Calu3 (cell line): ENCODE data around the gene NFKBIA. TPM values are rescaled to one million over a fixed set of nuclear protein-coding genes. Genes with fewer than 3 reads are reported as not detected.

Source experiments
- BruUV-seq: library from RNA; stranded (reverse); fragments of 400-500 nt; replicated peaks from 2 replicates; lab custom pipeline; 2021; lab: Mats Ljungman, UMichigan
- CTCF ChIA-PET: fragments of 300-600 bp; sonication (Branson Sonifier 250); formaldehyde crosslinking; loops from one replicate; lab custom pipeline; 2022; ENCODE audit warnings: antibody characterized with exemption; lab: Charles Lee
- DNase-seq: peaks from one replicate; pipeline ENCODE4 v3.0.0; 2022
- H3K27ac Mint-ChIP-seq: one replicate; pipeline ENCODE4 v1.8.0; 2022; ENCODE audit warnings: mixed read lengths; ENCODE audit not compliant: unreplicated experiment
- H3K27me3 Mint-ChIP-seq: one replicate; pipeline ENCODE4 v1.8.0; 2022; ENCODE audit warnings: mixed read lengths; ENCODE audit not compliant: unreplicated experiment
- H3K36me3 Mint-ChIP-seq: one replicate; pipeline ENCODE4 v1.8.0; 2022; ENCODE audit warnings: mild to moderate bottlenecking, moderate library complexity, mixed read lengths; ENCODE audit not compliant: insufficient read depth, unreplicated experiment
- H3K4me1 Mint-ChIP-seq: one replicate; pipeline ENCODE4 v1.8.0; 2022; ENCODE audit warnings: mild to moderate bottlenecking, low read depth, mixed read lengths; ENCODE audit not compliant: unreplicated experiment
- H3K4me3 Mint-ChIP-seq: one replicate; pipeline ENCODE4 v1.8.0; 2022; ENCODE audit warnings: mild to moderate bottlenecking, low read depth, moderate library complexity, mixed read lengths; ENCODE audit not compliant: unreplicated experiment
- H3K9me3 Mint-ChIP-seq: one replicate; pipeline ENCODE4 v1.8.0; 2022; ENCODE audit warnings: low read depth, mixed read lengths; ENCODE audit not compliant: unreplicated experiment
- CTCF ChIP-seq: fragments of 200-600 bp; IDR thresholded peaks from one replicate; pipeline ENCODE4 v1.8.0; 2022; ENCODE audit warnings: antibody characterized with exemption; ENCODE audit not compliant: unreplicated experiment
- intact Hi-C: fragments of 100-400 bp; cut with micrococcal nuclease; formaldehyde crosslinking; loops from one replicate; pipeline ENCODE4 v1.10.0; 2022; ENCODE audit not compliant: unreplicated experiment
- total RNA-seq: library from RNA; stranded (reverse); gene quantifications from 2 replicates; pipeline ENCODE4 v1.2.3, GENCODE V29; 2022

NFKBIA gene
- total RNA-seq, 1 experiment from 2014 or later, result 111 TPM

- Mint-ChIP-seq H3K4me3 (no peak overlapping the region), H3K27ac (no peak overlapping the region), H3K4me1 (peaks cover 15% of the 10 kb centered on the region), H3K27me3 (no peaks in the 10 kb centered on the region), H3K9me3 (no peaks in the 10 kb centered on the region), H3K36me3 (peaks cover 8% of the 10 kb centered on the region)
- no TSS peak for BruUV-seq
- DNase-seq, result peak; percentile 58
- intact Hi-C loops, result no loop called here
- CTCF ChIA-PET, result interaction anchor here (0.6 kb wide), 1 partner anchor 15 kb away, joined by 5 read pairs; no protein-coding TSS in a partner anchor
- no peak for TF ChIP-seq CTCF
These were observed 13.8 kb downstream of the NFKBIA start for GRCh38 chr14:35390577-35391387.

GRCh38 chr14:35389315-35389667, 15.3 kb downstream of the NFKBIA start:
- no TSS peak for BruUV-seq
- H3K4me1 Mint-ChIP-seq, result peaks cover 22% of the 10 kb centered on the region
- no peaks in the 10 kb centered on the region for H3K27me3 Mint-ChIP-seq
- H3K9me3 Mint-ChIP-seq, result no peaks in the 10 kb centered on the region
- H3K4me3 Mint-ChIP-seq, result no peak overlapping the region
- DNase-seq, result no peak
- peaks cover 8% of the 10 kb centered on the region for H3K36me3 Mint-ChIP-seq
- no peak for TF ChIP-seq CTCF
- no peak overlapping the region for H3K27ac Mint-ChIP-seq
- CTCF ChIA-PET, result no interaction called here
- intact Hi-C loops, result no loop called here

- CTCF ChIA-PET, result no interaction called here
- intact Hi-C loops, result no loop called here
- Mint-ChIP-seq H3K4me1 (peaks cover 25% of the 10 kb centered on the region), H3K27me3 (no peaks in the 10 kb centered on the region), H3K27ac (no peak overlapping the region), H3K4me3 (no peak overlapping the region), H3K9me3 (no peaks in the 10 kb centered on the region), H3K36me3 (peaks cover 8% of the 10 kb centered on the region)
- no peak for DNase-seq
- no TSS peak for BruUV-seq
- no peak for TF ChIP-seq CTCF
These were observed 15.8 kb downstream of the NFKBIA start for GRCh38 chr14:35388656-35389314.

- DNase-seq, result no peak
- Mint-ChIP-seq H3K27ac (no peak overlapping the region), H3K4me1 (peaks cover 25% of the 10 kb centered on the region), H3K9me3 (no peaks in the 10 kb centered on the region), H3K4me3 (no peak overlapping the region), H3K36me3 (peaks cover 8% of the 10 kb centered on the region), H3K27me3 (no peaks in the 10 kb centered on the region)
- BruUV-seq, result no TSS peak
- CTCF ChIA-PET, result interaction anchor here (0.6 kb wide), 1 partner anchor 469 kb away, joined by 3 read pairs; no protein-coding TSS in a partner anchor
- intact Hi-C loops, result no loop called here
- TF ChIP-seq CTCF, result no peak
These were observed 16.6 kb downstream of the NFKBIA start for GRCh38 chr14:35387713-35388579.
